Prostate gland (tissue), 2 donors: ENCODE results near the gene PRKAG2.

ENCODE experiments used
- POLR2A ChIP-seq: fragments of 450-650 bp; IDR thresholded peaks from one replicate; pipeline ENCODE4 v1.6.1; 2016; ENCODE audit warnings: antibody characterized with exemption, mild to moderate bottlenecking
- POLR2AphosphoS5 ChIP-seq: sonication (generic); formaldehyde crosslinking; IDR thresholded peaks from one replicate; pipeline ENCODE4 v1.6.1; 2017; ENCODE audit warnings: antibody characterized with exemption
- TF ChIP-seq, protein P1 (sequence below), 4 experiments: fragments of 200-600 bp in 2 of 4; fragments of 450-650 bp in 2 of 4; sonication (generic) in 2 of 4; IDR thresholded peaks; 1 replicate in 3 of 4; 2 replicates in 1 of 4; pipeline ENCODE4 v1.5.1; 2016 to 2019; ENCODE audit warnings: antibody characterized with exemption in 4 of 4, mild to moderate bottlenecking in 2 of 4, moderate library complexity in 2 of 4

DNA sequence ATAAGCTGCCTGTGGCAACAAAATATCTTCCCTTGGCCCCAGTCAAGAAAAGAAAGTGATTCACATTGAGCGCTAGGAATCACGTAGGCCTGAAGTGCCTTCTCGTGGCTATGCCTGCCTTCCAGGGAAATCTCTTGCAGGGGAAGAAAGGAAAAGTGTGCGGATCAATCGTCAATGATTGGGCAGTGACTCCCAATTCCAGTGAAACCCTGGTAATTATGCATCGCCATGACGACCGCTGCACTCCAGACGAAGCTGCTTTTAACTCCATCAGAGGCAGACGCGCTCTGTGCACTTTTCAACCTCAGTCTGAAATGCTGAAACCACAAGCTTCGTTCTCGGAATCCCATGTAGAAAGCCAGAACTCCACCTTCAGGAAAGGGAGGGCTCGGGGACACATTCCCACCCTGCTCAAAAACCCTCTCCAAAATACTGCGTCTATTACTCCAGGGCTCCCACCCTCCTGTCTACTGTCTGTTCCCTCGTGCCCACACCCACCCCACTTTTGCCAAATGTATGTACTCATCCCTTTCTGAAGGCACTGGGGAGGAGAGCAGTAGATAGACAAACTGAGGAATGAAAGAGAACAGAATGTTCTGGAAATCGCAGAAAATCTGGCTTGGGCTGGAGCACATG is 24.2 kb upstream of the PRKAG2 start:
- TF ChIP-seq, protein P1, sequence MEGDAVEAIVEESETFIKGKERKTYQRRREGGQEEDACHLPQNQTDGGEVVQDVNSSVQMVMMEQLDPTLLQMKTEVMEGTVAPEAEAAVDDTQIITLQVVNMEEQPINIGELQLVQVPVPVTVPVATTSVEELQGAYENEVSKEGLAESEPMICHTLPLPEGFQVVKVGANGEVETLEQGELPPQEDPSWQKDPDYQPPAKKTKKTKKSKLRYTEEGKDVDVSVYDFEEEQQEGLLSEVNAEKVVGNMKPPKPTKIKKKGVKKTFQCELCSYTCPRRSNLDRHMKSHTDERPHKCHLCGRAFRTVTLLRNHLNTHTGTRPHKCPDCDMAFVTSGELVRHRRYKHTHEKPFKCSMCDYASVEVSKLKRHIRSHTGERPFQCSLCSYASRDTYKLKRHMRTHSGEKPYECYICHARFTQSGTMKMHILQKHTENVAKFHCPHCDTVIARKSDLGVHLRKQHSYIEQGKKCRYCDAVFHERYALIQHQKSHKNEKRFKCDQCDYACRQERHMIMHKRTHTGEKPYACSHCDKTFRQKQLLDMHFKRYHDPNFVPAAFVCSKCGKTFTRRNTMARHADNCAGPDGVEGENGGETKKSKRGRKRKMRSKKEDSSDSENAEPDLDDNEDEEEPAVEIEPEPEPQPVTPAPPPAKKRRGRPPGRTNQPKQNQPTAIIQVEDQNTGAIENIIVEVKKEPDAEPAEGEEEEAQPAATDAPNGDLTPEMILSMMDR (IDR thresholded peaks at IDR 0.05), result no peak
- no peak for TF ChIP-seq POLR2A
- TF ChIP-seq POLR2AphosphoS5, result no peak
